Measurements from ENCODE around the gene PTPRN2.

Gene PTPRN2

GRCh38 chr7:157637216-157637949, 950.2 kb downstream of the PTPRN2 start:
- no peak for DNase-seq (ENCODE audit: low spot score)
- in situ Hi-C loops (cut with MboI; ENCODE audit: low pct_unique_long_range_greater_than_20kb, low sequenced_read_pairs, unreplicated experiment), result no loop called here
- TF ChIP-seq CTCF (IDR thresholded peaks at IDR 0.05; ENCODE audit: extremely low read depth, insufficient read depth, missing control alignments), result no peak

GRCh38 chr7:157635669-157636068, 952.0 kb downstream of the PTPRN2 start:
- no peak for TF ChIP-seq CTCF (IDR thresholded peaks at IDR 0.05; ENCODE audit: extremely low read depth, insufficient read depth, missing control alignments)
- no peak for DNase-seq (ENCODE audit: low spot score)
- in situ Hi-C loops (cut with MboI; ENCODE audit: low pct_unique_long_range_greater_than_20kb, low sequenced_read_pairs, unreplicated experiment), result no loop called here

GRCh38 chr7:157635148-157635500, 952.5 kb downstream of the PTPRN2 start:
- no peak for DNase-seq (ENCODE audit: low spot score)
- TF ChIP-seq CTCF (IDR thresholded peaks at IDR 0.05; ENCODE audit: extremely low read depth, insufficient read depth, missing control alignments), result no peak
- in situ Hi-C loops (cut with MboI; ENCODE audit: low pct_unique_long_range_greater_than_20kb, low sequenced_read_pairs, unreplicated experiment), result no loop called here

- DNase-seq (ENCODE audit: low spot score), result no peak
- in situ Hi-C loops (cut with MboI; ENCODE audit: low pct_unique_long_range_greater_than_20kb, low sequenced_read_pairs, unreplicated experiment), result no loop called here
- TF ChIP-seq CTCF (IDR thresholded peaks at IDR 0.05; ENCODE audit: extremely low read depth, insufficient read depth, missing control alignments), result no peak
These were observed 953.0 kb downstream of the PTPRN2 start for GRCh38 chr7:157634401-157635147.

- no peak for TF ChIP-seq CTCF (IDR thresholded peaks at IDR 0.05; ENCODE audit: extremely low read depth, insufficient read depth, missing control alignments)
- in situ Hi-C loops (cut with MboI; ENCODE audit: low pct_unique_long_range_greater_than_20kb, low sequenced_read_pairs, unreplicated experiment), result no loop called here
- DNase-seq (ENCODE audit: low spot score), result no peak
These were observed 954.0 kb downstream of the PTPRN2 start for GRCh38 chr7:157633465-157634185.

GRCh38 chr7:157630301-157630853, 957.2 kb downstream of the PTPRN2 start:
- no peak for DNase-seq (ENCODE audit: low spot score)
- TF ChIP-seq CTCF (IDR thresholded peaks at IDR 0.05; ENCODE audit: extremely low read depth, insufficient read depth, missing control alignments), result no peak
- in situ Hi-C loops (cut with MboI; ENCODE audit: low pct_unique_long_range_greater_than_20kb, low sequenced_read_pairs, unreplicated experiment), result no loop called here
